WTC11 (cell line): ENCODE results near the gene MYNN. TPM values are rescaled to one million over a fixed set of nuclear protein-coding genes. Genes with fewer than 3 reads are reported as not detected.

ENCODE experiments used
- ATF1 ChIP-seq: sonication (generic); formaldehyde crosslinking; IDR thresholded peaks from 2 replicates; pipeline ENCODE4 v1.8.1; 2023; ENCODE audit warnings: mild to moderate bottlenecking, moderate library complexity, missing genetic modification reagents
- CBFB ChIP-seq: sonication (generic); formaldehyde crosslinking; IDR thresholded peaks from 2 replicates; pipeline ENCODE4 v1.8.1; 2022; ENCODE audit warnings: mild to moderate bottlenecking, low read depth, missing genetic modification reagents
- GTF2I ChIP-seq: fragments of 250-450 bp; sonication (Bioruptor Pico); conservative IDR thresholded peaks from 2 replicates; pipeline ENCODE4 v1.4.0; 2021; ENCODE audit warnings: mild to moderate bottlenecking
- HMGA2 ChIP-seq: fragments of 250-450 bp; sonication (Bioruptor Pico); IDR thresholded peaks from 2 replicates; pipeline ENCODE4 v1.4.0; 2021; ENCODE audit warnings: mild to moderate bottlenecking, moderate library complexity
- IRF2 ChIP-seq: sonication (generic); formaldehyde crosslinking; IDR thresholded peaks from 2 replicates; pipeline ENCODE4 v1.8.0; 2022; ENCODE audit warnings: low read depth, missing genetic modification reagents, borderline replicate concordance
- MXD4 ChIP-seq: fragments of 250-450 bp; sonication (Bioruptor Pico); IDR thresholded peaks from 2 replicates; pipeline ENCODE4 v1.8.0; 2021; ENCODE audit warnings: mild to moderate bottlenecking, moderate library complexity, borderline replicate concordance
- MYBL2 ChIP-seq: sonication (generic); formaldehyde crosslinking; IDR thresholded peaks from 2 replicates; pipeline ENCODE4 v1.8.1; 2023; ENCODE audit warnings: mild to moderate bottlenecking, moderate library complexity, missing genetic modification reagents
- NFYB ChIP-seq: sonication (generic); formaldehyde crosslinking; conservative IDR thresholded peaks from 2 replicates; pipeline ENCODE4 v1.8.0; 2022; ENCODE audit warnings: low read depth, missing genetic modification reagents
- NR1H2 ChIP-seq: sonication (generic); formaldehyde crosslinking; IDR thresholded peaks from 2 replicates; pipeline ENCODE4 v1.9.0; 2021; ENCODE audit warnings: mild to moderate bottlenecking, moderate library complexity, missing genetic modification reagents
- NR3C1 ChIP-seq: sonication (generic); formaldehyde crosslinking; conservative IDR thresholded peaks from 2 replicates; pipeline ENCODE4 v1.8.1; 2023; ENCODE audit warnings: low read depth, mild to moderate bottlenecking, missing genetic modification reagents
- SMAD3 ChIP-seq: sonication (generic); formaldehyde crosslinking; IDR thresholded peaks from 2 replicates; pipeline ENCODE4 v1.8.0; 2022; ENCODE audit warnings: missing genetic modification reagents, mild to moderate bottlenecking, borderline replicate concordance
- TCF7 ChIP-seq: sonication (generic); formaldehyde crosslinking; IDR thresholded peaks from 2 replicates; pipeline ENCODE4 v1.8.0; 2022; ENCODE audit warnings: mild to moderate bottlenecking, low read depth, missing genetic modification reagents, moderate library complexity
- TEAD1 ChIP-seq: sonication (generic); formaldehyde crosslinking; IDR thresholded peaks from 2 replicates; pipeline ENCODE4 v1.8.0; 2022; ENCODE audit warnings: mild to moderate bottlenecking, missing genetic modification reagents
- TEAD4 ChIP-seq: sonication (generic); formaldehyde crosslinking; IDR thresholded peaks from 2 replicates; pipeline ENCODE4 v1.8.0; 2022; ENCODE audit warnings: mild to moderate bottlenecking, missing genetic modification reagents
- ZBTB21 ChIP-seq: sonication (generic); formaldehyde crosslinking; IDR thresholded peaks from 2 replicates; pipeline ENCODE4 v1.8.1; 2023; ENCODE audit warnings: mild to moderate bottlenecking, missing genetic modification reagents, borderline replicate concordance
- ZNF232 ChIP-seq: sonication (generic); formaldehyde crosslinking; IDR thresholded peaks from 2 replicates; pipeline ENCODE4 v1.8.0; 2022; ENCODE audit warnings: mild to moderate bottlenecking, missing genetic modification reagents
- ZNF263 ChIP-seq: sonication (generic); formaldehyde crosslinking; IDR thresholded peaks from 2 replicates; pipeline ENCODE4 v1.8.1; 2022; ENCODE audit warnings: low read depth, mild to moderate bottlenecking, moderate library complexity, missing genetic modification reagents
- total RNA-seq: library from RNA; stranded (reverse); gene quantifications from 3 replicates; pipeline ENCODE4 v1.2.3, GENCODE V29; 2021
- TF ChIP-seq, protein P1 (sequence below): sonication (generic); formaldehyde crosslinking; IDR thresholded peaks from 2 replicates; pipeline ENCODE4 v1.8.1; 2023; ENCODE audit warnings: mild to moderate bottlenecking, missing genetic modification reagents
- TF ChIP-seq, protein P2 (sequence below): fragments of 250-450 bp; sonication (Bioruptor Pico); IDR thresholded peaks from 2 replicates; pipeline ENCODE4 v1.9.0; 2021; ENCODE audit warnings: mild to moderate bottlenecking
- TF ChIP-seq, protein P3 (sequence below): sonication (generic); formaldehyde crosslinking; IDR thresholded peaks from 2 replicates; pipeline ENCODE4 v1.8.1; 2022; ENCODE audit warnings: low read depth, missing genetic modification reagents, borderline replicate concordance
- TF ChIP-seq, protein P4 (sequence below): fragments of 250-450 bp; sonication (Bioruptor Pico); IDR thresholded peaks from 2 replicates; pipeline ENCODE4 v1.9.0; 2021; ENCODE audit warnings: mild to moderate bottlenecking, borderline replicate concordance
- TF ChIP-seq, protein P5 (sequence below): sonication (generic); formaldehyde crosslinking; conservative IDR thresholded peaks from 2 replicates; pipeline ENCODE4 v1.8.1; 2023; ENCODE audit warnings: mild to moderate bottlenecking, low read depth, missing genetic modification reagents, moderate library complexity
- TF ChIP-seq, protein P6 (sequence below): fragments of 250-450 bp; sonication (Bioruptor Pico); IDR thresholded peaks from 2 replicates; pipeline ENCODE4 v2.1.2; 2022; ENCODE audit warnings: mild to moderate bottlenecking, moderate library complexity
- TF ChIP-seq, protein P7 (sequence below): sonication (generic); formaldehyde crosslinking; IDR thresholded peaks from 2 replicates; pipeline ENCODE4 v1.8.1; 2023; ENCODE audit warnings: mild to moderate bottlenecking, missing genetic modification reagents, moderate library complexity

Gene MYNN
- total RNA-seq, 1 experiment from 2014 or later, result 14.3 TPM

DNA sequence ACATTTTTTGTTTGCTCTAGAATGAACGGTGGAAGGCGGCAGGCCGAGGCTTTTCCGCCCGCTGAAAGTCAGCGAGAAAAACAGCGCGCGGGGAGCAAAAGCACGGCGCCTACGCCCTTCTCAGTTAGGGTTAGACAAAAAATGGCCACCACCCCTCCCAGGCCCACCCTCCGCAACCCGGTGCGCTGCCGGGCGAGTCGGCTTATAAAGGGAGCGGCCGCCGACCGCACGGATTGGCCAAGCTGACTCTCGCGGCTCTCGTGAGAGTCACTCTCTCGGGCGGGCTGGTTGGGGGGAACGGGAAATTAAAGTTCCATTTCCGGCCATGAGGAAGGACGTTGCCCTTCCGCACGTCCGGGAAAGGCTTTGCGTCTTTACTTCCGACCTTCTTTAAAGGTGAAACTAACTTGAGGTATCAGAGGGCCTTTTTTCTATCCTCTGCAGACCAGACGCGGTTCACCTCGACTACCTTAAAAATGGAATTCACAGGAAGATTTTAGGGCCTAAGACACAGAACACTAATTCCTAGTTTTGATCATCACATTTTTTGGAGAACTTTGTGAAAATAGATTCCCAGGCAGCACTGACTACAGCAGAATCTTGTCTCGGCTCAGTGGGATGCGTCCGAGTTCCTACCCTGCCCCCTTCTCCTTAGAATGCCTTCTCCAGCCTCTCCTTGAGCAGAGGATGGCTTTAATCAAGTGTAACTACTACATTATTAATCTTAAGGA is 8.1 kb upstream of the MYNN start, which contains the start of gene TERC (continued):
- TF ChIP-seq IRF2 (CRISPR knock-in tag) (no peak), TCF7 (CRISPR knock-in tag) (no peak), GTF2I (CRISPR knock-in tag) (no peak), CBFB (CRISPR knock-in tag) (no peak), ZBTB21 (CRISPR knock-in tag) (no peak), ZNF263 (CRISPR knock-in tag) (no peak; the same call in 1 of the 2 replicates), TEAD4 (CRISPR knock-in tag) (no peak), NFYB (CRISPR knock-in tag) (peak; percentile 52; the same call in 1 of the 2 replicates), MXD4 (CRISPR knock-in tag) (no peak), TEAD1 (CRISPR knock-in tag) (no peak), ATF1 (CRISPR knock-in tag) (no peak), NR1H2 (CRISPR knock-in tag) (no peak), SMAD3 (CRISPR knock-in tag) (no peak), ZNF232 (CRISPR knock-in tag) (no peak), HMGA2 (no peak), MYBL2 (0 out of 2 replicates have a peak, but pooled peaks have one; percentile 49), NR3C1 (CRISPR knock-in tag) (no peak)
- TF ChIP-seq, protein P1, sequence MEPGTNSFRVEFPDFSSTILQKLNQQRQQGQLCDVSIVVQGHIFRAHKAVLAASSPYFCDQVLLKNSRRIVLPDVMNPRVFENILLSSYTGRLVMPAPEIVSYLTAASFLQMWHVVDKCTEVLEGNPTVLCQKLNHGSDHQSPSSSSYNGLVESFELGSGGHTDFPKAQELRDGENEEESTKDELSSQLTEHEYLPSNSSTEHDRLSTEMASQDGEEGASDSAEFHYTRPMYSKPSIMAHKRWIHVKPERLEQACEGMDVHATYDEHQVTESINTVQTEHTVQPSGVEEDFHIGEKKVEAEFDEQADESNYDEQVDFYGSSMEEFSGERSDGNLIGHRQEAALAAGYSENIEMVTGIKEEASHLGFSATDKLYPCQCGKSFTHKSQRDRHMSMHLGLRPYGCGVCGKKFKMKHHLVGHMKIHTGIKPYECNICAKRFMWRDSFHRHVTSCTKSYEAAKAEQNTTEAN, result no peak
- TF ChIP-seq, protein P2, sequence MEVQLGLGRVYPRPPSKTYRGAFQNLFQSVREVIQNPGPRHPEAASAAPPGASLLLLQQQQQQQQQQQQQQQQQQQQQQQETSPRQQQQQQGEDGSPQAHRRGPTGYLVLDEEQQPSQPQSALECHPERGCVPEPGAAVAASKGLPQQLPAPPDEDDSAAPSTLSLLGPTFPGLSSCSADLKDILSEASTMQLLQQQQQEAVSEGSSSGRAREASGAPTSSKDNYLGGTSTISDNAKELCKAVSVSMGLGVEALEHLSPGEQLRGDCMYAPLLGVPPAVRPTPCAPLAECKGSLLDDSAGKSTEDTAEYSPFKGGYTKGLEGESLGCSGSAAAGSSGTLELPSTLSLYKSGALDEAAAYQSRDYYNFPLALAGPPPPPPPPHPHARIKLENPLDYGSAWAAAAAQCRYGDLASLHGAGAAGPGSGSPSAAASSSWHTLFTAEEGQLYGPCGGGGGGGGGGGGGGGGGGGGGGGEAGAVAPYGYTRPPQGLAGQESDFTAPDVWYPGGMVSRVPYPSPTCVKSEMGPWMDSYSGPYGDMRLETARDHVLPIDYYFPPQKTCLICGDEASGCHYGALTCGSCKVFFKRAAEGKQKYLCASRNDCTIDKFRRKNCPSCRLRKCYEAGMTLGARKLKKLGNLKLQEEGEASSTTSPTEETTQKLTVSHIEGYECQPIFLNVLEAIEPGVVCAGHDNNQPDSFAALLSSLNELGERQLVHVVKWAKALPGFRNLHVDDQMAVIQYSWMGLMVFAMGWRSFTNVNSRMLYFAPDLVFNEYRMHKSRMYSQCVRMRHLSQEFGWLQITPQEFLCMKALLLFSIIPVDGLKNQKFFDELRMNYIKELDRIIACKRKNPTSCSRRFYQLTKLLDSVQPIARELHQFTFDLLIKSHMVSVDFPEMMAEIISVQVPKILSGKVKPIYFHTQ (CRISPR knock-in tag), result peak; percentile 86; the same call in 1 of the 2 replicates
- TF ChIP-seq, protein P3, sequence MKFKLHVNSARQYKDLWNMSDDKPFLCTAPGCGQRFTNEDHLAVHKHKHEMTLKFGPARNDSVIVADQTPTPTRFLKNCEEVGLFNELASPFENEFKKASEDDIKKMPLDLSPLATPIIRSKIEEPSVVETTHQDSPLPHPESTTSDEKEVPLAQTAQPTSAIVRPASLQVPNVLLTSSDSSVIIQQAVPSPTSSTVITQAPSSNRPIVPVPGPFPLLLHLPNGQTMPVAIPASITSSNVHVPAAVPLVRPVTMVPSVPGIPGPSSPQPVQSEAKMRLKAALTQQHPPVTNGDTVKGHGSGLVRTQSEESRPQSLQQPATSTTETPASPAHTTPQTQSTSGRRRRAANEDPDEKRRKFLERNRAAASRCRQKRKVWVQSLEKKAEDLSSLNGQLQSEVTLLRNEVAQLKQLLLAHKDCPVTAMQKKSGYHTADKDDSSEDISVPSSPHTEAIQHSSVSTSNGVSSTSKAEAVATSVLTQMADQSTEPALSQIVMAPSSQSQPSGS, result no peak
- TF ChIP-seq, protein P4, sequence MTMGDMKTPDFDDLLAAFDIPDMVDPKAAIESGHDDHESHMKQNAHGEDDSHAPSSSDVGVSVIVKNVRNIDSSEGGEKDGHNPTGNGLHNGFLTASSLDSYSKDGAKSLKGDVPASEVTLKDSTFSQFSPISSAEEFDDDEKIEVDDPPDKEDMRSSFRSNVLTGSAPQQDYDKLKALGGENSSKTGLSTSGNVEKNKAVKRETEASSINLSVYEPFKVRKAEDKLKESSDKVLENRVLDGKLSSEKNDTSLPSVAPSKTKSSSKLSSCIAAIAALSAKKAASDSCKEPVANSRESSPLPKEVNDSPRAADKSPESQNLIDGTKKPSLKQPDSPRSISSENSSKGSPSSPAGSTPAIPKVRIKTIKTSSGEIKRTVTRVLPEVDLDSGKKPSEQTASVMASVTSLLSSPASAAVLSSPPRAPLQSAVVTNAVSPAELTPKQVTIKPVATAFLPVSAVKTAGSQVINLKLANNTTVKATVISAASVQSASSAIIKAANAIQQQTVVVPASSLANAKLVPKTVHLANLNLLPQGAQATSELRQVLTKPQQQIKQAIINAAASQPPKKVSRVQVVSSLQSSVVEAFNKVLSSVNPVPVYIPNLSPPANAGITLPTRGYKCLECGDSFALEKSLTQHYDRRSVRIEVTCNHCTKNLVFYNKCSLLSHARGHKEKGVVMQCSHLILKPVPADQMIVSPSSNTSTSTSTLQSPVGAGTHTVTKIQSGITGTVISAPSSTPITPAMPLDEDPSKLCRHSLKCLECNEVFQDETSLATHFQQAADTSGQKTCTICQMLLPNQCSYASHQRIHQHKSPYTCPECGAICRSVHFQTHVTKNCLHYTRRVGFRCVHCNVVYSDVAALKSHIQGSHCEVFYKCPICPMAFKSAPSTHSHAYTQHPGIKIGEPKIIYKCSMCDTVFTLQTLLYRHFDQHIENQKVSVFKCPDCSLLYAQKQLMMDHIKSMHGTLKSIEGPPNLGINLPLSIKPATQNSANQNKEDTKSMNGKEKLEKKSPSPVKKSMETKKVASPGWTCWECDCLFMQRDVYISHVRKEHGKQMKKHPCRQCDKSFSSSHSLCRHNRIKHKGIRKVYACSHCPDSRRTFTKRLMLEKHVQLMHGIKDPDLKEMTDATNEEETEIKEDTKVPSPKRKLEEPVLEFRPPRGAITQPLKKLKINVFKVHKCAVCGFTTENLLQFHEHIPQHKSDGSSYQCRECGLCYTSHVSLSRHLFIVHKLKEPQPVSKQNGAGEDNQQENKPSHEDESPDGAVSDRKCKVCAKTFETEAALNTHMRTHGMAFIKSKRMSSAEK (CRISPR knock-in tag), result peak; percentile 73; the same call in 1 of the 2 replicates
- TF ChIP-seq, protein P5, sequence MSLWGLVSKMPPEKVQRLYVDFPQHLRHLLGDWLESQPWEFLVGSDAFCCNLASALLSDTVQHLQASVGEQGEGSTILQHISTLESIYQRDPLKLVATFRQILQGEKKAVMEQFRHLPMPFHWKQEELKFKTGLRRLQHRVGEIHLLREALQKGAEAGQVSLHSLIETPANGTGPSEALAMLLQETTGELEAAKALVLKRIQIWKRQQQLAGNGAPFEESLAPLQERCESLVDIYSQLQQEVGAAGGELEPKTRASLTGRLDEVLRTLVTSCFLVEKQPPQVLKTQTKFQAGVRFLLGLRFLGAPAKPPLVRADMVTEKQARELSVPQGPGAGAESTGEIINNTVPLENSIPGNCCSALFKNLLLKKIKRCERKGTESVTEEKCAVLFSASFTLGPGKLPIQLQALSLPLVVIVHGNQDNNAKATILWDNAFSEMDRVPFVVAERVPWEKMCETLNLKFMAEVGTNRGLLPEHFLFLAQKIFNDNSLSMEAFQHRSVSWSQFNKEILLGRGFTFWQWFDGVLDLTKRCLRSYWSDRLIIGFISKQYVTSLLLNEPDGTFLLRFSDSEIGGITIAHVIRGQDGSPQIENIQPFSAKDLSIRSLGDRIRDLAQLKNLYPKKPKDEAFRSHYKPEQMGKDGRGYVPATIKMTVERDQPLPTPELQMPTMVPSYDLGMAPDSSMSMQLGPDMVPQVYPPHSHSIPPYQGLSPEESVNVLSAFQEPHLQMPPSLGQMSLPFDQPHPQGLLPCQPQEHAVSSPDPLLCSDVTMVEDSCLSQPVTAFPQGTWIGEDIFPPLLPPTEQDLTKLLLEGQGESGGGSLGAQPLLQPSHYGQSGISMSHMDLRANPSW (CRISPR knock-in tag), result no peak
- TF ChIP-seq, protein P6, sequence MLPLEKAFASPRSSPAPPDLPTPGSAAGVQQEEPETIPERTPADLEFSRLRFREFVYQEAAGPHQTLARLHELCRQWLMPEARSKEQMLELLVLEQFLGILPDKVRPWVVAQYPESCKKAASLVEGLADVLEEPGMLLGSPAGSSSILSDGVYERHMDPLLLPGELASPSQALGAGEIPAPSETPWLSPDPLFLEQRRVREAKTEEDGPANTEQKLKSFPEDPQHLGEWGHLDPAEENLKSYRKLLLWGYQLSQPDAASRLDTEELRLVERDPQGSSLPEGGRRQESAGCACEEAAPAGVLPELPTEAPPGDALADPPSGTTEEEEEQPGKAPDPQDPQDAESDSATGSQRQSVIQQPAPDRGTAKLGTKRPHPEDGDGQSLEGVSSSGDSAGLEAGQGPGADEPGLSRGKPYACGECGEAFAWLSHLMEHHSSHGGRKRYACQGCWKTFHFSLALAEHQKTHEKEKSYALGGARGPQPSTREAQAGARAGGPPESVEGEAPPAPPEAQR (CRISPR knock-in tag), result no peak
- TF ChIP-seq, protein P7, sequence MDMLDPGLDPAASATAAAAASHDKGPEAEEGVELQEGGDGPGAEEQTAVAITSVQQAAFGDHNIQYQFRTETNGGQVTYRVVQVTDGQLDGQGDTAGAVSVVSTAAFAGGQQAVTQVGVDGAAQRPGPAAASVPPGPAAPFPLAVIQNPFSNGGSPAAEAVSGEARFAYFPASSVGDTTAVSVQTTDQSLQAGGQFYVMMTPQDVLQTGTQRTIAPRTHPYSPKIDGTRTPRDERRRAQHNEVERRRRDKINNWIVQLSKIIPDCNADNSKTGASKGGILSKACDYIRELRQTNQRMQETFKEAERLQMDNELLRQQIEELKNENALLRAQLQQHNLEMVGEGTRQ (CRISPR knock-in tag), result no peak
